Measurements from ENCODE around the gene SPAG17.
A peak's percentile ranks its signal among the peaks of the same experiment; 100 is the strongest.
"Not testable (repeated sequence)": the region's sequence is repeated elsewhere in the genome, so short reads cannot be mapped to it uniquely, and the experiment has no call there.

Gene SPAG17

DNA sequence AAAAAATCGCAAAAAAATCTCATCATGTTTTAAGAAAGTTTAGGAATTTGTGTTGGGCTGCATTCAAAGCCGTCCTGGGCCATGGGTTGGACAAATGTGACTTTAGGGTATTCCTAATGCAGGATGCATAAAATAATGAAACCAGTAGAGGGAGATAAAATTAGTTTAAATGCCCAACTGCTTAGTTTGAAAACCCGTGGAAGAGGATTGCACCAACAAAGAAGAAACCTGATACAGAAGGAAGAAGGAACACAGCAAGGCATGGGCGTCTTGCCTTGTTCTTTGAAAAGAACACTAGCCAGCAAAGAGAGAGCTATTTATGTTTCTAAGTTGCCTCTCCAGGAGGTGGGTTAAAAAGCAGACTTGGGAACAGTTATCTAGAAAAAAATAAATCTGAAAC is 217.6 kb downstream of the SPAG17 start:
- DNase-seq = peak; percentile 34

DNA sequence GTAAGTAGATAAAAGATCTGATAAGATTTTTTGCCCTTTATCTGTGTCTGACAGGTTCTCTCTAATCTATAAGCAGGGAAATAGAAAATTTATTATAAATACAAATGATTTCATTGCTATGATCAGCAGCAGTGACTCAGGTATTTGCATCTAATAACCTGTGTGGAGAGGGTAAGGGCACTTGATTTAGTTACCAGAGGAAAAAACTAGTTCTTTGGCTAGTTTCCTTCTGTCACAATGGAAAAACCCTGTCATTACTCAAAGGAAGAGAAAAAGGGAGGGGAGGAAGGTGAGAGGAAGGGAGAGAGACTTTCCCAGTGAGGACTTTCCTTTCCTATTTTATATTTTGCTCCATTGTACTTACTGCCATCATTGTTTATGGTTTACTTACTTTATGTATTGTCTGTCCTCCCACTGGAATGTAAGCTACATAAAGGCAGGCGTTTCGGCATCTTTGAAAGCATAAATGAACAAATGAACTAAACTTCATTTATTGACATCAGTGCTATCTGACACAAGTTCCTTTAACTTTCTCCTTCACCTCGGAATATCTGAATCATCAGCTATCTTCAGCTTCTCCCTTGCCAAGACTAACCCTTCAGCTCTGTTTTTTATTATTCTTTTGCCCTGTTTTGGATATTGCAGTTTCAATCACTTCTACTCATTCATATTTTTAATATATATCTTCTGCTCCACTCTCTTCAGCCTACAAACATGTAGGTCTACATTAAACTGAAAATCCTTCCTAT is 220.6 kb downstream of the SPAG17 start:
- no peak for DNase-seq

DNA sequence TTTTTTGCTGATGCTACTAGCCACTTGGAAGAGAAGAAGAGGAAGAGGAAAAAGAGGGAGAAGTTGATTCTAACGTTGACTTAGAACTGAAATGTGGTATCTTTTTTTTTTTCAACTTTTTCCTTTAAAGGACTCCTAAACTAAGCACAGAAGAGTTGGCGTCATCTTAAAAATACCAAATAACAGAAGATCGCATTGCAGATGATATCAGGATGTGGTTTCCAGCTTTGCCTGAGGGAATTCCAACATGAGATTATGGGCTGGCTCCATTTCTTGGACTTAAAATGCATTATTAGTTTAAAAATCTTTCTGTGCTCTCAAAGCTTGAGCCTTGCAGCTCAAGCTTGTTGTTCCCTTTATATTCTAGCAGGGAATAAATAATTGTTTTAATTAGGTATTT is 225.7 kb downstream of the SPAG17 start:
- DNase-seq = no peak

DNA sequence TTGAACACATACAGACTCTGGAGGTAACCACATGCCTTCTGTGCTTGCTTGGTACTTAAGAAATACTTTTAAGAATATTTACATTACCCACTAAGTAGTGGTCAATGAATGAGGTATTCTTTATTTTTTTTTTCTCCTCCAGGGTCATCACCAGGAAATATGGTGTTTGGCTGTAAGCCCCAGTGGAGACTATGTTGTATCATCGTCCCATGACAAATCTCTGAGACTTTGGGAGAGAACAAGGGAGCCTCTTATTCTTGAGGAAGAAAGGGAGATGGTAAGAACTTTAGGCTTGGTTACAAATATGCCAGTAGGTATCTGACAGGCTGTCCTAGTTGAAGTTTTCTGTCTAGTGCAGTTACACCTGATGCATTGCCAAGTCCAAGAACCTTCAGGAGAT is 232.6 kb downstream of the SPAG17 start:
- DNase-seq = no peak

DNA sequence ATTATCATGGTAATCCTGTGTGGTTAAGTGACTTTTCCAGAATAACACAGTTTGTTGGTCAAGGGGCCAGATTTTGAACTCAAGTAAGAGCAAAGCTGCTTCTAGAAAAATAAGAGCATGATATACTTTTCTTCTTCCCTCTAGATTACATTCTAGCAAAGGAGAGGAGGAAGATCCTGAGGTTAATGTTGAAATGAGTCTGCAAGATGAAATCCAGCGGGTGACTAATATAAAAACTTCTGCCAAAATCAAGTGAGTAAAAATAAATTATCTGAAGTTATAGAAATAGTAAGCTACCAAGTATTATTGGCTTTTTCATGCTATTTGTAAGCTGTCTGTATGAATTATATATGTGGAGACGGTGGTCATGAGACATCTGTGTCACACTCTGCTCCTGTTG is 242.7 kb downstream of the SPAG17 start:
- no peak for DNase-seq

DNA sequence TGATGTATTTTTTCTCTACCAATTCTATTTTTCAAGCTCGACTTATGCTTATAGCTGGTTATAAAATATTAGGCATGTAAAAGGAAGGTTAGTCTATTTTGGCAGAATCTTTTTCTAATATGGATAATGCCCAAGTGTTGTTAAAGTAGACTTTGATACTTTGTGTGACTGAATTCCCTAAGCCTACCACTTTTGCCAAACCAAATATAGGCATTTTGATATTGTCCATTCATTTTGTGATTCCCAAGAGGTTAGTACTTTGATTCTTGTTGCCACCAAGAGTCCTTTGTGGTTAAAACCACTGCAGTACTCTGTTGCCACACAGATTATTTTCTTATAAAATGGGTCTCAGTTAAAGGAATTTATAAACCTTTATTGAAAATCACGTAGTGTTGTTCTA is 251.3 kb downstream of the SPAG17 start:
- no peak for DNase-seq

DNA sequence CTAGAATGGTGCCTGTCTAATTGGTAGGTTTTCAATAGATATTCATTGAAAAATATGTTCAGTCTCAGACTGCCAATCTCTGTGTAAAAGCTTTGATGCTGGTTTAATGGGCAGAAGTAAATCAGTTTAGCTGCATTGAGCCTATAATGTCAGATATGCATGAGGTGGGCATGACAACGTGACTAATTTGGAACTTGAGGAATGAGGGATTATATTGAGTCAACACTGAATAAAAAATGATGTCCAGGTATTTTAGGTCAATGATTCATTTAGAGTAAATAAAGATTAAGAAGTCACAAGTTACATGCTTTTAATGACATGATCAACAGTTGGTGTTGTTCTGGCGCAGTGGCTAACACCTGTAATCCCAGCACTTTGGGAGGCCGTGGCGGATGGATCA is 252.5 kb downstream of the SPAG17 start:
- DNase-seq = peak; percentile 22

DNA sequence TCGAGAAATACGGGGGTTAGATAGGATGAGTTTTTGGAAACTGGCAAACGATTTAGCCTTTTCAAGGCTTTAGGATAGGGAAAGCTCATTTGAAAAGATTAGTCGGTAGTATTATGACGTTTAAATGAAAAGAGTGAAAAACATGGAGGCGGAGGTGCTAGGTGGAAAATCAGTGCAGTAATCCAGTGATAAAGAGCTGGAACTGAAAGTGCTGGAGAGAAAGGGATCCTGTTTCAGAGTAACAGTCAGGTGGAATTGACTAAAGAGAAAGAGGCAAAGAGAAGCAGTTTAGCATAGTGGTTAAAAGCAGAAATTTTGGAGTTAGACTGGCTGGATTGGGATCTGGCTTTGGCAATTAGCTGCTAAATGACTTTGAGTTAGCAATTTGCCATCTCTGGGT is 254.5 kb downstream of the SPAG17 start:
- peak; percentile 18 for DNase-seq

DNA sequence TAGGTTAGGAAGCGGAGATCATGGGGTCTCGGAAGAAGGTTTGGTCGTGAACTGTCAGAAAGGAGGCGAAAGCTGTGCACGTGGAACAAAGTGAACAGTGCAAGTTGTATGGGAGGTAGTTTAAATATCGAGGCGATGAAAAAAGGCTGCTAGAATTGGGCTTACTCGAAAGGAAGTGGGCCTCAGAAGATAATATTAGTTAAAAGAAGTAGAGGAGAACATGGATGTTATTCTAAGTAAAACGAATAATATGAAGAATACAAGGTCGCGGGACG is 254.9 kb downstream of the SPAG17 start:
- DNase-seq = peak; percentile 52

DNA sequence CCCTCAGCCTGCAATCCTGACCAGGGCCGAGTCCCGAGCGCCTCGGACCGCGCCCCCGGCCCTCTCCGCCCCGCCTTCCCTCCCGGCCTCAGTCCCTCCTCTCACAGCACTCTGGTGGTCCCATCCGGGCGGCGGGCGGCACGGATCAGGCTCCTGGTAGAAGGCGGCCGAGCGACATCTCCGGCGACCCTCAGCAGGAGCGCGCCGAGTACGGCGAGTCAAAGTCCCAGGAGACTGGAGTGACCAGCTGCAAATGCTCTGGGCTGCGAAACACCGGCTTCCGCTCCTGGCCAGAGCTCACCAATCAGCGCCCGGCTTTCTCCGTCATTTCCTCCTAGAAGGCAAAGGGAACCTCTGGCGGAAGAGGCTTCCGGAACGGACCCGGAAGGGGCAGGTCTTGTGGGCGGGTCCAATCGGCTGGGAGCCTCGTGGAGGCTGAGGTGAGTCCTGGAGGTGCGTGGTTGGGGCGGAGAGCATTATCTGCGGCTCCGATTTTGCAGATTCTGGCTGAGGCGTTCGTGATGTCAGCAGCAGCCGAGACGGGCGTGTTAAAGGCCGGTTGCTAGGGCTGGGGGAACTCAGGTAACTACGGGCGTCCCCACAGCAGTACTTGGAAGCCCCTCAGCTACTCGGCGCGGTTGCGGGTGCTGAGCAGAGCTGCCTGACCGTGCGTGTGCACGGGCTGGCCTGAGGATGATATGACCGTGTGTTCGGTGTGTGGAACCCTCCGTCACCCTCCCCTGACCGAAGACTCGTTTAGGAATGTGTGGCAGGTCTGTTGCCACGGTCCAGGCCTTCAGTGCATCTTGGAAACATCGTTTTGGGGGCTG is 255.5 kb downstream of the SPAG17 start, which contains the start of the genes GDAP2 and WDR3:
TSS of gene GDAP2 (minus strand) at position 279 of the 830 bp plus-strand sequence. CDS start 9,264 bp downstream, outside the sequence.
TSS of gene WDR3 (plus strand) at position 397 of the 830 bp plus-strand sequence. CDS start 3,581 bp downstream, outside the sequence.
- DNase-seq = peak; percentile 99

DNA sequence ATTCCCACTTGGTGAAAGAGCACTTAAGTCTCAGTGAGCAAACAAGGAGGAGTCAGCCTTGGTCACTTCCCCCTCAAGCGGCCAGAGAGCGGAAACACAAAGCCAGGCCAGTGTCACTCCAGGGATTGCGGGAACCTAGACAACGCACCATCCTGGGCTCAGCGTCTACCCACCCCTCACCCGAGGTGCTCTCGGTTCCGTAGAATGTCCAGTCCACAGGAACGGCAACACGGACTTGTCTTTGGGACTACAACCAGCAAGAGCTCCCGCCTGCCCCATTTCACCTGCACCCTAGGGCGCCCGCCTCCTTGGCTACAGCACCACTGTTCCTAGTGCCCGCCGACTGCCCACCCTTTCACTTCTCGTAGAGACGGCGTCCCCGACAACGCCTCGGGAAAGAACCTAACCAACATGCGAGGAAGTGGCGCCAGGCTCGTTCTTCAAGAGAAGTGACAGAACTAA is 256.1 kb downstream of the SPAG17 start:
- peak; percentile 74 for DNase-seq

DNA sequence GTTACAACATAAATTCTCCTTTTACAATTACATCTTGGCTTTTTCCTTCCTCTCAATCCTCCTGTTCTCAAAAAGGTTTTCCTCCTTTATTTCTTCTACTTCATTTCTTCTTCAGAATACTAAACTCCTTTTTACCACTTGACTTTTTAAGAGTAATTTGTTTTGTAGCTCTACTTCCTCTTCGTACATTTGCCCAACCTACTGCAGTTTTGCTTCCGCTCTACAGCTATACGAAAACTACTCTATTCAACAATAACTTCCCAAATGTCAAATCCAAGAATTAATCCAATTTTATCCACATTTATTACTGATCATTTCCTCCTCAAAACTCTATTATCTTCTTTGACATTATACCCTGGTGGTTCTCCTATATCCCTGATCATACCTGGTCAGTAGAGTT is 259.0 kb downstream of the SPAG17 start:
- no peak for DNase-seq

DNA sequence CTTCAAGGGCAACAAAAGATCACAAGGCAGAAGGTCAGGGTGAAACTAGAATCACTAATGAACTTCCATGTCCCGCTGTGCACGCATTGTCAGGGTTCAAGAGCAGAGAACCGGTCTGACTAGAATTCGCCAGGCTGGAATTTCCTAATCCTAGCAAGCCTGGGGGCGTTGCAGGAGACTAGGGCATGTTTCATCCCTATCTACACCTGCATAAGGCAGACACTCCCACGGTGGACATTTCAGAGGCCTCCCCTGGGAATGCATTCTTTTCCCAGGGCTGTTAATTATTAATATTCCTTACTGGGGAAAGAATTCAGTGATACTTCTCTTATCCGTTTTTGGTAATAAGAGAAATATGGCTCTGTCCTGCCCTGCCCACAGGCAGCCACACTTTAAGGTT is 262.3 kb downstream of the SPAG17 start:
- DNase-seq = not testable (repeated sequence)

DNA sequence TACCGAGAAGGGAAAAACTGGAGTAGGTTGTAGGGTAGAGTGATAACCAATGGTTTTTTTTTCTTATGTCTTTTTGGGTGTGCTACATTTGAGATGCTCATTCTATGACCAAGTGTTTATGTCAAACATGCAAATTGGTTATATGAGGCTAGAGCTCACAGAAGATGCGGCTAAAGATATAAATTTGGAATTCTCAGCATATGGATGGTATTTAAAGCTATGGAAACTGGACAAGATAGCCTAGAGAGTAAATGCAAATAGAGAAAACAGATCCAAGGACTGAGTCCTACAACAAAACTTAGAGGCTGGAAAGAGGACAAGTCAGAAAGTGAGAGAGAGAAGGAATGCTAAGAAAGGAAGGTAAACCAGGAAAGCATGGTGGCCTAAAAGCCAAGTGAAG is 263.0 kb downstream of the SPAG17 start:
- no peak for DNase-seq

DNA sequence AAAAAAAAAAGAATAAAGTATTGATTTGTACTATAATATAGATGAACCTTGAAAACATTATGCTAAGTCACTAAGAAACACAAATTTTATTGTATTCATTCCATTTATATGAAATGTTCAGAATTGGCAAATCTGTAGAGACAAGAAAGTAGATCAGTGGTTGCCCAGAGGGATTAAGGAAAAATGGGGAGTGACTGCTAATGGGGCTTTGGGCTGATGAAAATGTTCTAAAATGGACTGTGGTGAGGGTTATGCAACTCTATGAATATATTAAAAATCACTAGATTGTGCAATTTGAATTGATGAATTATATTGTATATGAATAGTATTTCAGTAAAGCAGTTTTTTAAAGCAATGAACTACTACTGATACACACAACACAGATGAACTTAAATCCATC is 265.7 kb downstream of the SPAG17 start:
- no peak for DNase-seq

DNA sequence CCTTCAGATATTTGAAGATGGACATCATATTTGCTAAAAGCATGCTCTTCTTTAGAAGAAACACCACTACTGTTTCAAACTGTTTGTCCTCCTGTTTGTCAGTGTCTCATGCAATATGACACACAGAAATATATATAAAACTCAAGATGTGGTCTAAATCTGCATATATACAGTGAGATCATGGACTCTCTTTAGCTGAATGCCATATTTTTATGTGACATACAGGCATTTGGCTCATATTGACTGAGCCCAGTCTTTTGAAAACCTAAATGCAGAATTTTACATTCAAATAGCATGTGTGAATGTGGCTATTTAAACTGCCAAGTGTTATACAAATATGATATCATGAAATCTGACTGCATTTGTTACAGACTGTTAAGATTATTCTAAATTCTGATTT is 274.0 kb downstream of the SPAG17 start:
- DNase-seq = no peak

DNA sequence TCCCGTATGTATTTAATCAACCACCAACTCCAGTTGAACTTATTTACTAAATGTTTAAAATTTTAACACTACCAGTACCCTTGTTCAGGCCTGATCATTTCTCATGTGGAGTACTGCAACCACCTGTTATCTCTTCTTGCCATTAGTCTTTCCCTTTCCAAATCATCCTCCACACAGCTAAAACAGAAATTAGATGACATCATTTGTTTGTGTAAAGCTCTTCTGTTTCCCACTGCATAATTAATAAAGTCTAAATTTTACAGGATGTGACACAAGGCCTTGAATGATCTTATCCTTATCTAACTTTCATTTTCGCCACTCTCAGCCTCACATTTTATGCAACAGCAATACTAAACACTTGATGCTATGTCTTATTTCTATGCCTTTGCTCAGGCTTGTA is 280.0 kb downstream of the SPAG17 start:
- DNase-seq = no peak

DNA sequence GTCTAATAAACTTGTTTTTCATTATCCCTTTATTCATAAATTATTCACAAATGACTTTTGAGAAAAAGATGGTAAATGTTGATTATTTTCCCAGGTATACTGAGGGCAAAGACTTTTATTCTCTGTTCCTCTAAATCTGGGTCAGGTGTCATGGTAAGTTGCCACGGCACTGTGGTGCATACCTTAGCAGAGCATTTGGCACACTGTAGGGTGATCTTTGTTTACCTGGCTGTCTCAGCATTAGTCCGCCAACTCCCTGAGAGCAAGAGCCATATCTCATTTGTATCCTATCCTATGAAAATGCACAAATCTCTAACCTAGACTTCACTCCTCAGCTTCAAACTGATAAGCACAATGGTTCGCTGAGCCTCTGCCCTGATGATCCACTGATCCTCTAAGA is 280.5 kb downstream of the SPAG17 start:
- no peak for DNase-seq

Measured in NCI-H82 (cell line).